Anterior cingulate cortex (tissue), 58 donors: ENCODE data around the gene AEBP2.
"Not testable (repeated sequence)": the region's sequence is repeated elsewhere in the genome, so short reads cannot be mapped to it uniquely, and the experiment has no call there.

Experiments
- DNase-seq, 58 donors: peaks; one replicate each; lab custom pipeline; 2025; lab: John Stamatoyannopoulos, UW

Gene AEBP2

DNA sequence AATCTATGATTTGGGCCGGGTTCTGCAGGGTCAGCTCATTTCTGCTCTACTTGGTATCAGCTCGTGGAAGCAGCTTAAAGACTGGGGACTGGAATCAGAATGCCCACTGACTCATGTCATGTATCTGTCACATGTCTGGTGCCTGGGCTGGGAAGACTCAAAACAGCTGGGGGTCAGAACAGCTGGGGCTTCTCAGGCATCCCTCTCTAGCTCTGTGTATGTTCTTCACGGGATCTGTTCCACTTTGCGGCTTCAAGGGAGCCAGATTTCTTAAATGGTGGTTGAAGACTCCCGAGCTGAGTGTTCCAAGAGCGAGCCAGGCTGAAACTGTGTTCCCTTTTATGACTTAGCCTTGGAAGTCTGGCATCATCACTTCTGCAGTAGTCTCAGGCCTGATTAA is 11.9 kb downstream of the AEBP2 start:
- peak in 2 of 58 donors; percentile 8 to 15 for DNase-seq

DNA sequence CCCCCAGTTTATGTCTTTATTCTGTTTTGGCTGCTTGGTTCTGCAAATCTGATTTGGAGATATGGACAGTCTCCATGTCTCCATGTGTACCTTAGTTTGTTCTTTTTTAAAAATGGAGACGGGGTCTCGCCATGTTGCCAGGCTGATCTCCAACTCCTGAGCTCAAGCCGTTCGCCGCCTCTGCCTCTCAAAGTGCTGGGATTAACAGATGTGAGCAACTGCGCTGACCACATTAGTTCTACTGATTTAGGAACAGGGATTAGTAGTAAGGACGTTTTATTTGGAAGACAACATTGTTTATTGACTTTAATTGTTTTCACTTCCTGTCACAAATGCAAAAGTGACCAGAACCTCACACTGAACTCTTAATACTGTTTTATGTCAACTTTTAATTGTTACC is 14.7 kb downstream of the AEBP2 start:
- no peak for DNase-seq

DNA sequence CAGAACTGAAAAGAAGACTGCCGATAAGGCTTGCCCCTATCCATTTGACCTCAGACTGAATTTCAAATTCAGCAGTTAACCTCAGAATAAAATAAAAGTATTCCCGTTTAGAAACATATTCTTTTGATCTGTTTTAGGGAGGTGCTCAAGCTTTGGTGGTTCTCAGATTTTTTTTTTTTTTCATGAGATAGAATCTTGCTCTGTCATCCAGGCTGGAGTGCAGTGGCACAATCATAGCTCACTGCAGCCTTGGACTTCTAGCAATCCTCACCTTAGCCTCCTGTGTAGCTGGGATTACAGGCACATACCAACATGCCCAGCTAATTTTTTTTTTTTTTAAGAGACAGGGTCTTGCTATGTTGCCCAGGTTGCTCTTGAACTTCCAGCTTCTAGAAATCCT is 15.5 kb downstream of the AEBP2 start:
- DNase-seq = no peak

DNA sequence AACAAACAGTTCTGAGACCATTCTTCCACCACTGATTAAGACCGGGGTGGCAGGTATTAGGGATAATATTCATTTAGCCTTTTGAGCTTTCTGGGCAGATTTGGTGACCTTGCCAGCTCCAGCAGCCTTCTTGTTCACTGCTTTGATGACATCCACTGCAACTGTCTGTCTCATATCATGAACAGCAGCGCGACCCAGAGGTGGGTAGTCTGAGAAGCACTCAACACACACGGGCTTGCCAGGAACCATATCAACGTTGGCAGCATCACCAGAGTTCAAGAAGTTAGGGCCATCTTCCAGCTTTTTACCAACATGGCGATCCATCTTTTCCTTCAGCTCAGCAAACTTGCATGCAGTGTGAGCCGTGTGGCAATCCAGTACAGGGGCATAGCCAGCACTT is 16.9 kb downstream of the AEBP2 start:
- no peak for DNase-seq

DNA sequence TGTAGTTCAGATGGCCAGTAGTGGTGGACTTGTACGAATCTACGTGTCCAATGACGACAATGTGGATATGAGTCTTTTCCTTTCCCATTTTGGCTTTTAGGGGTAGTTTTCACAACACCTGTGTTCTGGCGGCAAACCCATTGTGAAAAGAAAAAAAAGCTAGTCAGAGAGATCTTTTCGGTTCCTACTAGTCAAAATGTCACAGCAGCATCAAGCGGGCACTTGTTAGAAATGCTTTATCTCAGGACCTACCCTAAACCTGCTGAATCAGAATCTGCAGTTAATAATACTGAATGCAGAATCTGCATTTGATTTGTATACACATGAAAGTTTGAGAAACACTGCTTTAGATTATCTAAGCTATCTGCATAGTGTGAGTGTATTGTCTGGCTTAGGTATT is 18.3 kb downstream of the AEBP2 start:
- DNase-seq = no peak

DNA sequence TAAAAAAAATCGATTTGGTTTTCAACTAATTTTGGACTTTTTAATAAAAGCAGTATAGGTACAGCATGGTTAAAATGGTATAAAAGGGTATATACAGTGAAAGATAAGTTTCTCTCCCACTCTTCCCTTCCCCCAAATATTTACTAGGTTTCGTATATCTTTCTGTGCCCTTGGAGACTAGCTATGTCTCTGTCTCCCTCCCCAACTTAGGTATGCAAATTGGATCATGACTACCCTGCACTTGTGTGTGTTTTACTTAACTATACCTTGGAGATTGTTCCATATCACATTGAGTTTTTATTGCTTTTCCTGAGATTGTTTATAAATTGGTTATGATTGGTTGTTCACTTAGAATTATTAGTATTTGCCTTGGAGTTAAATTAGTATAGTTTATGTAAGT is 19.4 kb downstream of the AEBP2 start:
- DNase-seq = no peak

DNA sequence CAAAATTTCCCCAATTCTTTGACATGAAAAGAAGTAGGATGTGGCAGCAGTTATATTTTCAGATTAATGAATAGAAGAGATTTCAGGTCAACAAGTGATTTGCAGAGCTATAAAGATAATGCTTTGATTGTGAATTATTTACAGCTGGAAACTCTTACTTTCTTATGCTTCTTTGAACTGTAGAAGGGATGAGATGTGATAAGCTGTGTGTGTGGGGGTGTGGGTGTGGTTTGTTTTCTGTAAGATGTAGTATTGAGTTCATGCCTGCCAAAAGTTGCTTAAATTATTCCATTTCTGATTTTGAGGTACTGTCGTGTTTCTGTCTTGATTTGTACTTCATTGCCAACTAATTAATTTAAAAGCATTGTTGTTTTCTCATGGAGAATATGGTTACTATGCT is 22.7 kb downstream of the AEBP2 start:
- DNase-seq = no peak

DNA sequence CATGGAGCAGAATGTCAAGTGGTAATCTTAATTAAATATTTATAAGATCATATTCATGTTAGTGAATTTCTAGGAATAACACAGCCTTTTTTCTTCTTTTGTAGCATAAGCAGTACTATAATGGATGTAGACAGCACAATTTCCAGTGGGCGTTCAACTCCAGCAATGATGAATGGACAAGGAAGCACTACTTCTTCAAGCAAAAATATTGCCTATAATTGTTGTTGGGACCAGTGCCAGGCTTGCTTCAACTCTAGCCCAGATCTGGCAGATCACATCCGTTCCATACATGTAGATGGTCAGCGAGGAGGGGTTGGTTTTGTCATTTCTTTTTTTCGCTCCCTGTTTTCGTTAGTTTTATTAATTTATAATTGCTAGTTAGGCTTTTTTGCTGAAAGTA is 23.1 kb downstream of the AEBP2 start:
- no peak for DNase-seq

DNA sequence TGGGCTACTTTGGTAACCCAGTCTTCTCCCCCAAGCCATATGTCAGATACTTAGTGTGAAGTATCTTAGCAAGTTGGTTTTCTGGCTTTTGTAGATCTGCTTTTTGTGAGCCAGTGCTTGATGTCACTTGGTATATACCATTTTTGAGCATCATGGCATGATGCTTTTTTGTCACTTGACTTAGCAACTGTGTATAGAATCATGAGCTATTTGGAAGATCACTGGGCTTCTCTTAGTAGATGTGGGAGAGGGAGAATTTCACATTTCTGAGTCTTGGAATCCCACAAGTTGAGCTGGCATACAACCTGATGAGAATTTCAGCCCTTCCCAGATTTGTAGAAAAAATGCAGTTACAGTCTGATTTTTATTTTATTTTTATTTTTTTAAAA is 24.9 kb downstream of the AEBP2 start:
- no peak for DNase-seq

DNA sequence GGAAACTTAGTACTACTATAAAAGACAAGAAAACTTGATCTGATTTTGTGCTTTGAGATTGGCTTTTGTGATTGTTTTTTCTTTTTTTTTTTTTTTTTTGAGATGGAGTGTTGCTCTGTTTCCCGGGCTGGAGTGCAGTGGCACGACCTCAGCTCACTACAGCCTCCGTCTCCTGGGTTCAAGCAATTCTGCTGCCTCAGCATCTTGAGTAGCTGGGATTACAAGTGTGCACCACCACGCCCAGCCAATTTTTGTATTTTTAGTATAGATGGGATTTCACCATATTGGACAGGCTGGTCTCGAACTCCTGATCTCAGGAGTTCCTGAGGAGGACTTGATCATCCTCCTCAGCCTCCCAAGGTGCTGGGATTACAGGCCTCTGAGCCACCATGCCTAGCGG is 26.4 kb downstream of the AEBP2 start:
- no peak for DNase-seq

DNA sequence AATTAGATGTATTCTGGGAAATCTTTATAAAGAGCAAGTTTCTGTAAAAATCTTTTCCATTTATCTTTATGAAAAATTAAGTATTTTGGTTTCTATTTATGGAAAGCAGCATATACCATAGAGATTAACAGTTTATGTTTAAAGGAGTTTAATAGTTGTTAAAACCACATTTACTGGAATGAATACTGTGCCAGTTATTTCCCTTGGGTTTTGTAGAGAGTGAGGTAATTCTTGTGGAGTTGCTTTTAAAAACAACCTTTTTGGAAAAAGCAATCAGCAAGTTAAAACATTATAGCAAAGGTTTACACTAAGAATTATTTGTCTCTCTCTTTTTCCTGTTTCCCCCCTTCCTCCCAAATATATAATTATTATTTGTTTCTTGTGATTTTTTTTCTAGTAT is 34.9 kb downstream of the AEBP2 start:
- DNase-seq = no peak

DNA sequence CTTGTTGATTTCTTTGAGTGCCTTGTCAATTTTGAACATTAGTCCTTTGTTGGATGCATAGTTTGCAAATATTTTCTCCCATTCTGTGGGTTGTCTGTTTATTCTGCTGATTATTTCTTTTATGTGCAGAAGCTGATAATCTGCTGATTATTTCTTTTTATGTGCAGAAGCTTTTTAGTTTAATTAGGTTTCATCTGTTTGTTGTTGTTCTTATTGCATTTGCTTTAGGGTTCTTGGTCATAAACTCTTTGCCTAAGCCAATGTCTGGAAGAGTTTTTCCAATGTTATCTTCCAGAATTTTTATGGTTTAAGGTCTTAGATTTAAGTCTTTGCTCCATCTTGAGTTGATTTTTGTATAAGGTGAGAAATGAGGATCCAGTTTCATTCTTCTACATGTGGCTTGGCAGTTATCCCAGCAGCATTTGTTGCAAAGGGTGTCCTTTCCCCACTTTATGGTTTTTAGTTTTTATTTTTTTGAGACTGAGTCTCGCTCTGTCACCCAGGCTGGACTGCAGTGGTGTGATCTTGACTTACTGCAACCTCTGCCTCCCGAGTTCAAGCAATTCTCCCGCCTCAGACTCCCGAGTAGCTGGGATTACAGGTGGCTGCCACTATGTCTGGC is 36.7 kb downstream of the AEBP2 start:
- not testable (repeated sequence) for DNase-seq

DNA sequence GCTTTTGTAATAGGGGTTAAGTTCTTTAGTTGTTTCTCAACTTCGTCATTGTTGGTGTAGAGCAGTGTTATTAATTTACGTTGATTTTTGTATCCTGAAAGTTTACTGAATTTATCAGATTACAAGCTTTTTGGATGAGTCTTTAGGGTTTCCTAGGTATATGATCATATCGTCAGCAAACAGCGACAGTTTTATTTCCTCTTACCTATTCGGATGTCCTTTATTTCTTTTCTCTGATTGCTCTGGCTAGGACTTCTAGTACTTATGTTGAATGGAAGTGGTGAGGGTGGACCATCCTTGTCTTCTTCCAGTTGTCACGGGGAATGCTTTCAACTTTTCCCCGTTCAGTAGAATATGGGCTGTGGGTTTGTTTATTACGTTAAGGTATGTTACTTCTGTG is 37.8 kb downstream of the AEBP2 start:
- DNase-seq = no peak

DNA sequence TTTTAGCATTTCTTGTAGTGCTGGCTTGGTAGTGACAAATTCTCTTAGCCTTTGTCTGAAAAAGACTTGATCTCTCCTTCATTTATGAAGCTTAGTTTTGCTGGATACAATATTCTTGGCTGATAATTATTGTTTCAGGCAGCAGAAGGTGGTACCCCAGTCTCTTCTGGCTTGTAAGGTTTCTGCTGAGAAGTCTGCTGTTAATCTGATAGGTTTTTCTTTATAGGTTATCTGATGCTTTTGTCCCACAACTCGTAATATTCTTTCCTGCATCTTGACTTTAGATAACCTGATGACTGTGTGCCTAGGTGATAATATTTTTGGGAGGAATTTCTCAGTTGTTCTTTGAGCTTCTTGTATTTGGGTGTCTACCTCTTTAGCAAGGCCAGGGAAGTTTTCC is 41.2 kb downstream of the AEBP2 start:
- no peak for DNase-seq

DNA sequence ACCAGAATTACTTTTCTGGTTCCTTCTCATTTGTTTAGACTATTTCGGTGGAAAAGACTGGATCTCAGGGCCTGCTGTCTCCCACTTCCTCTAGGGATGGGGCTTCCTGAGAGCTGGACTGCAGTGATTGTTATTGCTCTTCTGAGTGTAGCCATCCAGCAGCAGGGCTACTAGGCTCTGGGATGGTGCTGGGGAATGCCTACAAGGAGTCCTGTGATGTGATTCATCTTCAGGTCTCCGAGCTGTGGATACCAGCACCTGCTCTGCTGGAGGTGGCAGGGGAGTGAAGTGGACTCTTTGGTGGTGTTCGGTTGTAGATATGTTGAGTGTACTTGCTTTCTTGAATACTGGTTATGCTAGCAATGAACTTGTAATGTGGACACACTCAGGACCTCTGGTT is 42.7 kb downstream of the AEBP2 start:
- no peak for DNase-seq

DNA sequence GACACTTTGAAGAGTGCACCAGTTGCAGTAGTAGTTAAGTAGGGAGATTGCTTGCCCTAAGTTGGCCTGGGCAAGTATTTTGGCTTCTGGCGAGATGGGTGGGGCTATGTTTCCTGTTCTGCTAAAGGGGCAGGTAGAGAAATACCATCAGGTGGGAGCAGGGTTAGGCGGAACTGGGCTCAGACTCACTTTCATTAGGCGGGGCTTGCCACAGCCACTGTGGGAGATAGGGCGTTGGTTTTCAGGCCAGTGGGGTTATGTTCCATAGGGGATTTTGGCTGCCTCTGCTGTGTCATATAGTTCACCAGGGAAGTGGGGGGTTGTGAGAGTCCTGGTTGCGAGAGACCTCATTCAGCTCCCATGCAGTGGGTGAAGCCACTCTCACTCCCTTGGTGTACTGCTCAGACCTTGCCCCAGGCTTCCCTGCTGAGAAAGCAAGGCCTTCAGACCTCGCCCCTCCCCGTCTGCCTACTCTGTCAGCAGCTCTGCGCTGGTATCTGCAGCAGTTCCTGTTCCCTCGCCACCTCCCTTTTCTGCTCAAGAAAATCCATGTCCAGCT is 43.3 kb downstream of the AEBP2 start:
- DNase-seq = peak in 1 of 58 donors; percentile 9

DNA sequence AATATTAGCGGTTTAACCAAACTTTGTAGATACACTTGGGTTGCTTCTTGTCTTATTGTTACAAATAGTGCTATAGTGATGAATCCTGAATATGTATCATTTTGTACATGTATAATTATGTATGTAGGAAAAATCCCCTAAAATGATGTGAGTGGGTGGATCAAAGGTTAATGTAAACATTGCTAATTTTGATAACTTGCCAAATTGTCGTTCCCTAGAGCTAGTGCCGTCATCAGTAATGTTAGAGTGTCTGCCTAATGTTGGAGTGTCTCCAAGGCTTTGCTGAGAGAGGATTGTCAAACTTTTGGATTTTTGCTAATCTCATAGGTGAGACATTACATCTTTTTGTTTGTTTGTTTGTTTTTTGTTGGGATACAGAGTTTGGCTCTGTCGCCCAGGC is 44.4 kb downstream of the AEBP2 start:
- DNase-seq = no peak

DNA sequence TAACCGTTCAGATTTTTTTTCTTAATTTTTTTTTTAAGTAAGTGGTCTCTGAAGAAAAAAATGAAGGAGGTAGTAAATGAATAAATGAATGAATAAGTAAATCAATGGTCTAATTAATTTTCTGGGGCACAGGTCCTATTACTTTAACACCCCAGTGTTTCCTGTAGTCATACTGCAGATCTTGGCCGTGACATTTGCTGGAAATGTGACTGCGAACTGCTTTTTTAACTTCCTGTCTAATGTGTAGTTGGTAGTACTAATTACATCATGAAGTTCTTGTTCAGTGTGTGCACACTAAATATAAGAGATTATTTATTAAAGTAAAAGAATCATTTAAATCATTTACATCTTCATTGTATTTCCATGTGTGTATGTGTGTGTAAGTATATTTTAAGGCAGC is 45.4 kb downstream of the AEBP2 start:
- no peak for DNase-seq

DNA sequence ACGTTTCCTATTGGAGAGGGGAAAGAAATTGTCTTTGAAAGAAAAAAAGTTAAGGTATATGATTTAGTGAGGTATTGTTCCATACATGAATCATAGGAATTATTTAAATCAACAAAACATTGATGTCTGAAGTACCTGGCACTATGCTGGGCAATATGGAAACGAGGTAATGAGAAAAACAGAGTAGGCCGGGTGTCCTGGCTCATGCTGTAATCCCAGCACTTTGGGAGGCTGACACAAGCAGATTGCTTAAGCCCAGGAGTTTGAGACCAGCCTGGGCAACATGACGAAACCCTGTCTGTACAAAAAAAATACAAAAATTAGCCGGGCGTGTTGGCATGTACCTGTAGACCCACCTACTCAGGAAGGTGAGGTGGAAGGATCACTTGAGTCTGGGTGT is 45.9 kb downstream of the AEBP2 start:
- DNase-seq = no peak

DNA sequence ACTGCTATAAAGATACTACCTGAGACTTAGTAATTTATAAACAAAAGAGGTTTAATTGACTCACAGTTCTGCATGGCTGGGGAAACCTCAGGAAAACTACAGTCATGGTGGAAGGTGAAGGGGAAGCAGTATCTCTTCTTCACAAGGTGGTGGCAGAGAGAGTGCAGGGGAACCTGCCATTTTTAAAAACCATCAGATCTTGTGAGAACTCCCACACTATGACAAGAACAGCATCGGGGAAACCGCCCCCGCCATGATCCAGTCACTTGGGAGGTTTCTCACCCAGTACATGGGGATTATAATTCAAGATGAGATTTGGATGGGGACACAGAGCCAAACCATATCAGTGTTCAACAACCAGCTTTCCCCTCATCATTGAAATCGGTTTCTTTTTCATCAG is 49.9 kb downstream of the AEBP2 start:
- peak in 1 of 58 donors; percentile 5 for DNase-seq

DNA sequence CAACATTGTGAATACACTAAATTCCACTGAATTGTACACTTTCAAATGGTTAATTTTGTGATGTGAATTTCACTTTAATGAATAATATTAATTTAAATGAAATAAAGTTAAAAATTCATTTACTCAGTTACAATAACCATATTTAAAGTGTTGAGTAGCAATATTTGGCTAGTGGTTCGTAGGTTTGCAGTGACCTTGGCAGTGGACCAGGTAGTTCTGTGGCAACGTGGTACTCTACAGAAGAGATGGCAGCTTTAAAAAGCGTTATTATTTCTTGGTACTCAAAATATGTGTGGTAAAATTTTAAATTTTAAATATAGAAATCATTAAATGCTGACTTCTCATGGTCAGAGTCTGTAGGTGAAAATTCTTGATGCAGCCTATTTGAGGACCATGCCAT is 51.6 kb downstream of the AEBP2 start:
- DNase-seq = no peak

DNA sequence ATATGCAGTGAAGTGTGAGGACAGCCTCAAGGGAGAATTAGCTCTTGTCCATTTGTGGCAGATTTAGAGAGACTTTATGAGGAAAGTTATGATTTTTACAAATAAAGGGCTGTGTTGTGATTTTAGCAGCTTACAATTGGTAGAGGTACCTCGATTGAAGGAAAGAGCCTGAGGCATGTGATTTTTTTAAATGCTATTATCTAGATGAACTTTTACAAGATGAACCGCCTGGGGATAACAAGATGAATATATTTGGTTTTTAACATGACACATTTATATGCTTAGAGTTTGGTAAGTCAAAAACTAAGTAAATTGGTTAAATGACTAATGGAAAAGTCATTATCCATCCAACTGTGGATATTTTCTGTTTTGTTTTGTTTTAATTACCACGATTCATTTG is 52.6 kb downstream of the AEBP2 start:
- DNase-seq = no peak
